Mesenchymal stem cell (in vitro differentiated cells and primary cell): ENCODE measurements around the gene CA10.
A peak's percentile ranks its signal among the peaks of the same experiment; 100 is the strongest.

Experiments used
- DNase-seq: peaks from one replicate; pipeline ENCODE4 v3.0.0-alpha.2; 2013
- H2AFZ ChIP-seq: one replicate; pipeline ENCODE4 v1.6.1; 2013; ENCODE audit warnings: low read depth, mild to moderate bottlenecking, control low read depth, inconsistent platforms, low read length, moderate library complexity
- H2AK5ac ChIP-seq: 2 replicates; pipeline ENCODE4 v1.6.1; 2013; ENCODE audit warnings: low read length, moderate library complexity, mild to moderate bottlenecking, inconsistent platforms; ENCODE audit not compliant: severe bottlenecking
- H2BK120ac ChIP-seq: one replicate; pipeline ENCODE4 v1.6.1; 2013; ENCODE audit warnings: low read depth, mild to moderate bottlenecking, inconsistent platforms, low read length, moderate library complexity
- H2BK12ac ChIP-seq, 2 experiments: one replicate each; pipeline ENCODE4 v1.6.1; 2013; ENCODE audit warnings: inconsistent platforms in 2 of 2, low read length in 2 of 2, mild to moderate bottlenecking in 2 of 2, moderate library complexity in 2 of 2, control low read depth in 1 of 2
- H2BK15ac ChIP-seq: one replicate; pipeline ENCODE4 v1.6.1; 2013; ENCODE audit warnings: mild to moderate bottlenecking, low read depth, inconsistent platforms; ENCODE audit not compliant: poor library complexity, severe bottlenecking
- H2BK5ac ChIP-seq: 2 replicates; pipeline ENCODE4 v1.6.1; 2013; ENCODE audit warnings: low read depth, mild to moderate bottlenecking, low read length, control low read depth, inconsistent platforms; ENCODE audit not compliant: poor library complexity, severe bottlenecking
- H3K14ac ChIP-seq, 2 experiments: one replicate each; pipeline ENCODE4 v1.6.1; 2013; ENCODE audit warnings: inconsistent platforms in 2 of 2, low read length in 2 of 2, control low read depth in 1 of 2, mild to moderate bottlenecking in 1 of 2, moderate library complexity in 1 of 2
- H3K18ac ChIP-seq, 2 experiments: one replicate each; pipeline ENCODE4 v1.6.1; 2013; ENCODE audit warnings: inconsistent platforms in 2 of 2, low read length in 2 of 2, control low read depth in 1 of 2, low read depth in 1 of 2, mild to moderate bottlenecking in 1 of 2
- H3K23ac ChIP-seq, 2 experiments: one replicate each; pipeline ENCODE4 v1.6.1; 2013; ENCODE audit warnings: inconsistent platforms in 2 of 2, low read length in 2 of 2, mild to moderate bottlenecking in 2 of 2, moderate library complexity in 2 of 2, control low read depth in 1 of 2
- H3K27ac ChIP-seq: 2 replicates; pipeline ENCODE4 v1.5.1; 2013; ENCODE audit warnings: mild to moderate bottlenecking, moderate library complexity, low read length, control low read depth, inconsistent platforms; ENCODE audit not compliant: poor library complexity, severe bottlenecking
- H3K27me3 ChIP-seq, 2 experiments: 2 replicates each; pipeline versions ENCODE4 v1.6.1 to v1.7.0; 2013; ENCODE audit warnings: low read length in 2 of 2, mild to moderate bottlenecking in 2 of 2, moderate library complexity in 2 of 2, control low read depth in 1 of 2, inconsistent platforms in 1 of 2; ENCODE audit not compliant: control insufficient read depth in 1 of 2, insufficient read depth in 1 of 2
- H3K36me3 ChIP-seq, 2 experiments: 2 replicates each; pipeline versions ENCODE4 v1.6.1 to v1.7.0; 2013; ENCODE audit warnings: low read length in 2 of 2, control low read depth in 1 of 2, inconsistent platforms in 1 of 2, low read depth in 1 of 2, mild to moderate bottlenecking in 1 of 2; ENCODE audit not compliant: insufficient read depth in 2 of 2, control insufficient read depth in 1 of 2
- H3K4ac ChIP-seq, 2 experiments: one replicate each; pipeline ENCODE4 v1.6.1; 2013; ENCODE audit warnings: inconsistent platforms in 2 of 2, low read length in 2 of 2, mild to moderate bottlenecking in 2 of 2, moderate library complexity in 2 of 2, control low read depth in 1 of 2, low read depth in 1 of 2
- H3K4me1 ChIP-seq: 2 replicates; pipeline ENCODE4 v1.6.1; 2013; ENCODE audit warnings: low read depth, low read length, control low read depth; ENCODE audit not compliant: control insufficient read depth, insufficient read depth
- H3K4me2 ChIP-seq: 2 replicates; pipeline ENCODE4 v1.6.1; 2013; ENCODE audit warnings: low read length, mild to moderate bottlenecking, inconsistent platforms; ENCODE audit not compliant: poor library complexity, severe bottlenecking
- H3K4me3 ChIP-seq, 2 experiments: 2 replicates each; pipeline versions ENCODE4 v1.5.1 to v1.7.0; 2013; ENCODE audit warnings: low read length in 2 of 2, mild to moderate bottlenecking in 2 of 2, control low read depth in 1 of 2, low read depth in 1 of 2; ENCODE audit not compliant: insufficient read depth in 1 of 2
- H3K79me1 ChIP-seq: replicated peaks from 2 replicates; pipeline ENCODE4 v1.6.1; 2013; ENCODE audit warnings: mild to moderate bottlenecking, control low read depth, low read length, inconsistent platforms; ENCODE audit not compliant: poor library complexity, severe bottlenecking
- H3K9ac ChIP-seq: 2 replicates; pipeline ENCODE4 v1.7.0; 2013; ENCODE audit warnings: mild to moderate bottlenecking, low read length, moderate library complexity
- H3K9me3 ChIP-seq: 2 replicates; pipeline ENCODE4 v1.7.0; 2013; ENCODE audit warnings: mild to moderate bottlenecking, low read length; ENCODE audit not compliant: control insufficient read depth
- H4K8ac ChIP-seq: one replicate; pipeline ENCODE4 v1.6.1; 2013; ENCODE audit warnings: inconsistent platforms, mild to moderate bottlenecking, low read length, moderate library complexity
- H4K91ac ChIP-seq: one replicate; pipeline ENCODE4 v1.6.1; 2013; ENCODE audit warnings: mild to moderate bottlenecking, low read length, inconsistent platforms
- WGBS: methylation state at CpG from one replicate; pipeline ENCODE4 v1.1.7; 2013; ENCODE audit warnings: mixed read lengths; 5-methylcytosine and 5-hydroxymethylcytosine counted together

Gene CA10

GRCh38 chr17:51653878-51654277 is 504.6 kb downstream of the CA10 start:
- Histone ChIP-seq H4K8ac (no peak overlapping the region), H2BK5ac (no peak overlapping the region), H3K36me3 (no peaks in the 10 kb centered on the region), H3K4ac (no peak overlapping the region), H3K27ac (no peak overlapping the region), H2AFZ (no peak overlapping the region), H3K23ac (no peak overlapping the region), H4K91ac (no peak overlapping the region), H2AK5ac (no peak overlapping the region), H3K79me1 (no peaks in the 10 kb centered on the region), H2BK15ac (no peak overlapping the region), H3K4me1 (no peaks in the 10 kb centered on the region), H3K4me3 (no peak overlapping the region), H3K9me3 (no peaks in the 10 kb centered on the region), H3K9ac (no peak overlapping the region), H3K18ac (no peak overlapping the region), H2BK12ac (no peak overlapping the region), H2BK120ac (no peak overlapping the region), H3K27me3 (peaks cover 0 to 4% of the 10 kb centered on the region in 2 experiments), H3K4me2 (no peak overlapping the region), H3K14ac (no peak overlapping the region)
- no peak for DNase-seq
- 22% methylated on average over 4 of the region's 5 CpGs for WGBS

GRCh38 chr17:51652529-51652928 is 506.0 kb downstream of the CA10 start:
- H3K36me3 ChIP-seq, result no peaks in the 10 kb centered on the region
- H3K23ac ChIP-seq, result no peak overlapping the region
- H3K18ac ChIP-seq, result no peak overlapping the region
- H4K91ac ChIP-seq, result no peak overlapping the region
- DNase-seq, result no peak
- no peak overlapping the region for H2AFZ ChIP-seq
- no peaks in the 10 kb centered on the region for H3K9me3 ChIP-seq
- peak overlapping the region in 1 of 2 experiments; percentile 40 for H3K4me3 ChIP-seq
- WGBS, result 47% methylated on average over 3 of the region's 3 CpGs
- no peak overlapping the region for H2BK120ac ChIP-seq
- H3K27ac ChIP-seq, result no peak overlapping the region
- H3K14ac ChIP-seq, result no peak overlapping the region
- H3K79me1 ChIP-seq, result no peaks in the 10 kb centered on the region
- H3K27me3 ChIP-seq, result peaks cover 0 to 4% of the 10 kb centered on the region in 2 experiments
- H2BK5ac ChIP-seq, result no peak overlapping the region
- H3K4me1 ChIP-seq, result no peaks in the 10 kb centered on the region
- H2BK15ac ChIP-seq, result no peak overlapping the region
- no peak overlapping the region for H2AK5ac ChIP-seq
- no peak overlapping the region for H3K9ac ChIP-seq
- no peak overlapping the region for H3K4me2 ChIP-seq
- H3K4ac ChIP-seq, result no peak overlapping the region
- H2BK12ac ChIP-seq, result no peak overlapping the region
- no peak overlapping the region for H4K8ac ChIP-seq

- WGBS, result 71% methylated on average over 4 of the region's 6 CpGs
- Histone ChIP-seq H3K4me3 (no peak overlapping the region), H3K9me3 (no peaks in the 10 kb centered on the region), H2BK12ac (no peak overlapping the region), H2AFZ (no peak overlapping the region), H3K23ac (no peak overlapping the region), H4K91ac (no peak overlapping the region), H2AK5ac (no peak overlapping the region), H3K79me1 (no peaks in the 10 kb centered on the region), H3K36me3 (no peaks in the 10 kb centered on the region), H2BK120ac (no peak overlapping the region), H3K9ac (no peak overlapping the region), H2BK5ac (no peak overlapping the region), H4K8ac (no peak overlapping the region), H3K4me1 (no peaks in the 10 kb centered on the region), H3K18ac (no peak overlapping the region), H3K4ac (no peak overlapping the region), H3K27me3 (peaks cover 0 to 4% of the 10 kb centered on the region in 2 experiments), H3K4me2 (no peak overlapping the region), H3K14ac (no peak overlapping the region), H3K27ac (no peak overlapping the region), H2BK15ac (no peak overlapping the region)
- DNase-seq, result no peak
These were observed 506.8 kb downstream of the CA10 start for GRCh38 chr17:51651513-51652298.

- Histone ChIP-seq H3K4me2 (no peak overlapping the region), H3K18ac (no peak overlapping the region), H3K23ac (no peak overlapping the region), H2BK15ac (no peak overlapping the region), H3K36me3 (no peaks in the 10 kb centered on the region), H3K14ac (no peak overlapping the region), H3K9me3 (no peaks in the 10 kb centered on the region), H3K4ac (no peak overlapping the region), H2BK120ac (no peak overlapping the region), H3K79me1 (no peaks in the 10 kb centered on the region), H3K27ac (no peak overlapping the region), H4K91ac (no peak overlapping the region), H3K4me3 (no peak overlapping the region), H2AFZ (no peak overlapping the region), H3K9ac (no peak overlapping the region), H2AK5ac (no peak overlapping the region), H2BK12ac (no peak overlapping the region), H2BK5ac (no peak overlapping the region), H3K4me1 (no peaks in the 10 kb centered on the region), H3K27me3 (no peaks in the 10 kb centered on the region), H4K8ac (no peak overlapping the region)
- no peak for DNase-seq
- 64% methylated on average over 3 of the region's 3 CpGs for WGBS
These were observed 507.7 kb downstream of the CA10 start for GRCh38 chr17:51650772-51651171.
